ENCODE data around the gene CD151.

Gene CD151

DNA sequence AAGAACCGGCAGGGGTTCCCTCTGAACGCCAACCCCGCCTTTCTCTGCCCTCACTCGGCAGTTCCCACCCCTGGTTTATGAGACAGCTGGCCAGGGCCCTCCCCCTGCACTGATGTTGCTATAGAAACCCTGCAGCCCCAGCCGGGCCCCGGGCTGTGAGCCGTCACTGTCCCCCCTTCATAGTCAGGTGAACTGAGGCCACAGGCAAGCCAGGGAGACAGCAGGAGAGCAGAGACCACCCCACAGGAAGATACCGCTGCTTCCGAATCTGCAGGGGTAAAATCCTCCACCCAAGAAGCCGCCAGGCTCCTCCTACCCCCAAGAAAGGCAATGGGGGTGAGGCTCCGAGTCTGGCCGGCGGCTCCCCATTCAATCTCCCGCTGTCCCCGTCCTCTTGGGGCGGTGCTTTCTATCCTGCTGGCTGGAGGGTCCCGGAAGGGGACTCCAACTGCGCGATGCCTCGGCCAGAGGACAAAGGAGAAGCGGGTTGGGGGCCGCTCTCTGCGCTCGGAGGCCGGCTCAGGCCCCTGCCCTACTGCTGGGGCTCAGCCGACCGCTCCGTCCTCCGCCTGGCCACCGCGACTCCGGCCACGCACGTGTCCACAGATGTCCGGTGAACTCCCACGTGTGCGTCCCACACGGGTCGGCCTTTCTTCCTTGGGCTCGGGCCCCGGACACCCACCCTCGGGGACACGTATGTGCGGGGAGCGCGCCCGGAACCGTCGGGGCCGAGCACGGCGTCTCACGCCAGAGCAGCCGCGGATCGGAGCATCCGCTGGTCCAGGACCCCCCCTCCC lies 35.3 kb upstream of the CD151 start:
- DNase-seq, result peak; percentile 81

DNA sequence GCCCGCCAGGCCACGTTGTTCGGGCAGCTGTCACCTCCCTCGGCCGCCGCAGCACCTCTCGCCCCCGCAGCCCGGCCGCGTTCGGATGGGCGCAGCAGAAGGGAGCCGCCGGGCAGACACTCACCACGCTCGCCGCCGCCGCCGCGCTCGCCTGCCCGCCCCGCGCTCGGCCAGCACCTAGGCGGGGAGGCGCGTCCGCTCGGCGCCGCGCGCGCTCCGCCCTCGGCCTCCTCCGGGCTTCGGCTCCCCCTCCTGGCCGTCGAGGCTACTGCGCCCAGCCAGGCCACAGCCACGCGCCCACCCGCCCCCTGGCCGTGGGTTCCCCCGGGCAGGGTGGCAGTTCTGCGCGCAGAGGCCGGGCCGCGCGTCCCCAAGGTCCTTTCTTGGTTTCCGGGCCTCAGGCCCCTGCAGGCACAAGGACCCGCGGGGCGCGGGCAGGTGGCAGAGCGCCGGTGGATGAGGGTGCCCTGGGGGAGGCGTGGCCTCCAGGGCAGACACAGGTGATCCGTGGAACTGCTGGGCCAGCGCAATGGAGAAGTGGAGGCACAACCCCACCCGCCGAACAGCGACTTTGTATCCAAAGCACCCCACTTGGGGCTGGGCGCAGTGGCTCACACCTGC lies 34.5 kb upstream of the CD151 start, which contains the start of gene SLC25A22:
Gene SLC25A22 (minus strand): TSS at position 189 of the 621 bp plus-strand sequence. CDS start 3,275 bp downstream, outside the sequence.
- peak; percentile 76 for DNase-seq

DNA sequence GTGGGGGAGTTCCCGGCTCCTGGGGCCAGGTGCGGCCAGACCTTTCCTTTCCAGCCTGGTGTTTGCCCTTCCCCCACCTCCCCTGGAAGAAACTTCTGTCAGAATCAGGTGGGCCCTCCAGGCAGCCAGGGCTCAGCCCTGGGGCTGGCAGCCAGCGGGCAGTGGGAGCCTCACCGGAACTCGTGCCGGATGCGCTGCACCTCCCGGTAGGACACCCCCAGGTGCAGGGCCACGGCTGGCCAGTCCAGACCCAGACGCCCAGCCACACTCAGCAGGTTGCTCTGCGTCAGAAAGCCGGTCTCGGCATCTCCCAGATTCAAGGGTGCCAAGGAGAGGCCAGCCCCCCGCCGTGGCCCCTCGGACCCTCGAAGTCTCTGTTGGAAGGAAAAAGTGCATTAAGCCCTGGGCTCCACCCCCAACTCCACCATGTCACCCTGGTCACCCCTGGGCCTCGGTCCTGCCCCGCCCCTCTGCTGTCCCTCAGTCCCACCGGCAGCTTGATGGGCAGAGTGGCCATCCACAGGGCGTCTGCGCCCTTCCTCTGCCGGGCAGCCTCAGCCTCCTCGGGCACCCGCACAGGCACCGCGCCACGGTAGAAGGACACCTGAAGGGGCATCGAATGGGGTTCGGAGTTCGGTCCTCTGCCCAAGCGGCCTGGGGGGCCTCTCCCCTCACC lies 33.0 kb upstream of the CD151 start:
- DNase-seq, result no peak

DNA sequence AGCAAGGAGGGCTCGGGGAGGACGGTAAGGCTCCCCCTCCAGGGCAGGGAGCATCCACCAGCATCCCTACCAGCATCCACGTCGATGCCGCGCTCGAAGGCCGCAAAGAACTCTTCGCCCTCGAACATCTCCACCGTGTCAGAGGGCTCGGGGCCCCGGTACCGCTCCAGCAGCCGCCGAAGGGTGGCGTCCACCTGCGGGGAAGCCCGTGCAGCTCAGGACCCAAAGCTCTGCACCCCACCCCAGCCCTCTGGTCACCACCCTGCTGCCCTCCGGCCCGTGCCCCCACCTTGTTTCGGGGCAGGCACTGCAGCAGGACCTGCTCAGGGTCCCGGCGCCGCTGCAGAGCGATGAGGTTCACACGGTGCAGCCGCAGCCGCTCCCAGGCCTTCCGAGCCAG lies 32.3 kb upstream of the CD151 start:
- DNase-seq, result no peak

DNA sequence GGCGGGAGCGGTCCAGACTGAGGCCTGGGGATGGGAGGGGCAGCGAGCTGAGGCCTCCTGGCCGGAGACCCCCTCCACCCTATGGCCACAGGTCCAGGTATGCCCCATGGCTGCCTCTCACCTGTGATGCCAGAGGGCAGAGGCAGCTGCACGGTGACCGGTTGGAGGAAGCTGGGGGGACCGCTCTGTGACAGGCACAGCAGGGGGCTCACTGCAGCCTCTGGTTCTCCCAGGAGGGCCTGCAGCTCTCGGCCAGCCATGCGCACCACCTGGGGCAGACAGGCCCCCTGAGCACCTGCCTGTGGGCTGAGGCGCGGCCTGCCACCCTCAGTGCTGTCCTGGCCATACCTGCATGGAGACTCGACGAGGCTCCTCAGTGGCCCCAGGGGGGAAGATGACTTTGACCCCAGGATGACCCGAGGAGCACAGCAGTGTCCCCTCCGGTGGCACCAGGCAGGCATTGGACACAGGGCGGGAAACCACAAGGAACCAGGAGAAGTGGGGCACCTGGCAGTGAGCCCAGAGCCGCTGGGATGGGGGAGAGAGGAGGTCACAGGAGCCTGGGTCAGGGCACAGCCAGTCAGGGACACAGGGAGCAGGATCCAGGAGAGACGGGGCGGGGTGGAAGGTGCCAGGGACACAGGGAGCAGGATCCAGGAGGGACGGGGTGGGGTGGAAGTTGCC lies 31.5 kb upstream of the CD151 start:
- DNase-seq, result no peak

DNA sequence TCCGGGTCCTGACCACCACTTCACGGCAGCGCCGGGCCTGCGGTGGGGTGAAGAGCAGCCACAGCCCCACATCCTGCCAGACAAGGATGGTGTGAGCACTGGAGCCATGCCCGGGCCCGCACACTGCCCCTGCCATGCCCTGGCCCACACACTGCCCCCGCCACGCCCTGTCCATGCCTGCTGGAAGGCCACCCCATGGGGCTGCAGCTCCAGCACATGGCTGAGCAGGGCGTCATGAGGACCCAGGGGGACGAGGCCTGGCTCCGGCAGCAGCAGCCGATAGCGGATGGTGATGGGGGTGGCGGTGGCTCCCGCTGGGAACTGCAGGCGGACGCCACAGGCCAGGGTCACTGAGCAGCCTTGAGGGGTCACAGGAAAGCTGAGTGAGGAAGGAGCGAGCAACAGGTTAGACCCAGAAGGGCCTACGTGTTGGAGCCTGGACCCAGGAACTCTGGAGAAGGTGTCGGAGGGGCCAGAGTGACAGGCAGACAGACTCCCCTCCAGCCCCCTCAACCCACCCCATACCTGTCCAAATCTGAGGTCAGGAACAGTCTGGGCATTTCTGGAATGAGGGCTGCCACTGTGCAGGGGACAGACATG lies 30.6 kb upstream of the CD151 start:
- DNase-seq, result no peak

DNA sequence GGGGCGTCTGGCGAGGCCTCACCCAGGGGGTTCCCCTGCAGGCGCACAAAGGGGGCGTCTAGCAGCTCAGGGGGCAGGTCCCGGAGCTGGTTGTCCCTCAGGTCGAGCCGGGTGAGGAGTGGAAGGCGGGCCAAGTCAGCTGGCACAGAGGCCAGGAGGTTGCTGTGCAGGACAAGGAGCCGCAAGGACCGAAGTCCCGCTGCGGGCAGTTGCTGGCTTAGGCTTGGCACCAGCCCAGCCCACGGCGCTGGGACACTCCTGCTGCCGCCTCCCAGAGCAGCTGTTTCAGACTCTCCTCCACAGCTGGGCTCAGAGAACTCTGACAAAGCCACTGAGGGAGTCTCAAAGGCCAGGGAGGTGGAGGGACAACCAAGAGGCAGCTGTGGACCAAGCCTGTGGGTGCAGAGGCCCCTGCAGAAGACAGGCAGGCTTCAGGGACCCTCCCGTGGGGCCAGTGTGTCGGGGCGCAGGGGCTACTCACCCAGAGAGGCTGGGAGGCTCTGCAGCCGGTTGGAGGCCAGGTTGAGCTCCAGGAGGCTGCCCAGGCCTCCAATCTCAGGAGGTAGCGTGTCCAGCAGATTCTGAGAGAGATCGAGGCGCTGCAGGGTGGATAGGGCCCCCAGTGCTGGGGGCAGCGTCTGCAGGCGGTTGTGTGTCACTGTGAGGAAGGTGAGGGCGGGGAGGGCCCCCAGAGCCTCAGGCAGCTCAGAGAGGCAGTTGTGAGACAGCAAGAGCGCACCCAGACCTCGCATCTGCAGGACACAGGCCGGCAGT lies 29.9 kb upstream of the CD151 start:
- no peak for DNase-seq

DNA sequence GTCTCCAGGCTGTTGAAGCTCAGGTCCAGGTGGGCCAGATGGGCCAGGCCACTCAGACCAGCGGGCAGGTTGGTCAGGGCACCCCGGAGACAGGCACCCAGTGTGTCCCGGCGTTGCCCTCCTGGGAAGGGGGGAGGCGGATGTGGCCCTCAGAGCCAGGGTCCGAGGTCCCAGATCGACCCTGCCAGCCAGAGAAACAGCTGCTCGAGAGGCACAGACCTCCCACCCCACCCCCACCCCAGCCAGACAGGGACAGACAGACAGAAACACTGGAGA lies 29.3 kb upstream of the CD151 start:
- no peak for DNase-seq

DNA sequence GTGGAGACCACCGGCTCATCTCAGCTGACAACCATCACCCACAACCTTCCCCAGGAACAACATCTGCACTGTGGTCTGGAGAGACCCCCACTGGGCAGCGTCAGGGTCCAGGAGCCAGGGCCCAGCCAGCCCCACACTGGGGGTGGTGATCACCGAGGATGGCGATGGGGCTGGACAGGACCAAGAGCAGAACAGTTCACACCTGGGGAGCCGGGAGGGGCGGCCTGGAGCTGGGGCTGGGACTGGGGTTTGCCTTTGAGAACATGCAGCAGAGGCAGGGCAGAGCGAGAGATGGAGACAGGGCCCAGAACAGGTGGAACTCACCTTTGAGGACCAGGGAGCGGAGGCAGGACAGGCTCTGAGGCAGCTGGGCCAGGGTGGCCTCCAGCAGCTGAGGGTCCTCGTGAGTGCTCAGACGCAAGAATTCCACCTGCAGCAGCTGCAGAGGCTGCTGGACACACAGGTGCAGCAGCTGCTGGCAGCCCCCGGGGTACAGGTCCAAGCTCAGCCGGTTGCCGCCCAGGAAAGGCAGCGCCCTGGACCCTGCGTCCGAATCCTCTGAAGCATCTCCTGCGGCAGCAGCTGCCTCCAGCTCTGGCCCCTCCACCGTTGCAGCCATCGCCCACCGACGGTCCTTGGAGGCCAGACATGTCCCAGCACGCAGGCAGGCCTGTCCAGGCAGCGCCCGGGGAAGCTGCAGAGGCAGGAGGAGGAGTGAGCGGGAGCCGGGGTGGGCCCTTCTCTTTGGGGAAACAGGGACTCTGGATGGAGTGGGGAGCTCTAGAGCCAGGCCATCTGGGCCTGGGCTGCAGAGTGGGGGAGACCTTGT lies 28.8 kb upstream of the CD151 start:
- DNase-seq, result no peak

DNA sequence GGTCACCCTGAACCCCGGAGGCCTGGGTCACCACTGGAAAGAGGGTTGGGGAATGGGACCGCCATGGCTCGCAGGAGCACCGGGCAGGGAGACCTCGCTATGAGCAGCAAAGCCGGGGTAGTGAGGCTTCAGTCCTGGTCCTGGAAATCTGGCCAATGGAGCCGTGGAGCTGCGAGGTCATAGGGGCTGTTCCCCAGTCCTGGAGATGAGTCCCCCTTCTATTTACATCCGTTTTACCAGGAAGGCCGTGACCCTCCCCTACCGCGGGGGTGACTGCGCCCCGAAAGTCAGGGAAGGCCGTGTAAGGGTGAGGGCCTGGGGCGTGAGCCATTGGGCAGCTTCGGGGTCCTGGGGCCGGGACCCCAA lies 28.2 kb upstream of the CD151 start:
- DNase-seq, result no peak

DNA sequence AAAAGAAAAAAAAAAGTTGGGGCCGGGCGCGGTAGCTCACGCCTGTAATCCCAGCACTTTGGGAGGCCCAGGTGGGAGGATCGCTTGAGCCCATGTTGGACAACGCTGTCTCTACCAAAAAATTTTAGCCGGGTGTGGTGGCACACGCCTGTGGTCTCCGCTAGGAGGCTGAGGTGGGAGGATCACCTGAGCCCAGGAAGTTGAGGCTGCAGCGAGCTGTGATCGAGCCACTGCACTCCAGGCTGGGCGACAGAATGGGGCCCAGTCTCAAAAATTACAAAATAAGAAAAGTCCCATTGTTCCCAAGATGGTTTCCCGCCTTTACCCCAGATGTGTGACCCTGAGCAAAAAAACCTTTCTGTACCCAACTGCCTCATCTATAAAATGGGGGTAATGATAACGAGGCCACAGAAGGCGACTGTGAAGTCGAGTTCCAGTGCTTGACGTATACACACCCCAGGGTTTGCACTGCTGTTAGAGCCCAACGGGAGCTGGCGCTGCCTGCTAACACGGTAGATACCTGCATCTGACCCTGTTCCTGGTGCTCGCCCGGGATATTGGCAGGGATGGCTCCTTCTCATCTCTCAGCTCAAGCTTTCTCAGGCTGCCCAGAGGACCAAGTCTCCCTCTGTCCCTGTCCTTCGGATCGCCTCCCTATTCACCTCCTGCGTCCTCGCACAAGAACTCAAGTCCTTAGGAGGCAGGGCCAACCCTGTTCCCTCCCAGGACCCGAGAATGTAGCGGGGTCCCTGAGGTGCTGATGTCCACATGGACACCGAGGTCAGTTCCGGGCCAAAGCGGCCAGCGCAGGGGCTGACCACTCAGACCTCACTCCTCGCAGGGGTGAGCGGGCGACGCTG lies 24.1 kb upstream of the CD151 start:
- no peak for DNase-seq

DNA sequence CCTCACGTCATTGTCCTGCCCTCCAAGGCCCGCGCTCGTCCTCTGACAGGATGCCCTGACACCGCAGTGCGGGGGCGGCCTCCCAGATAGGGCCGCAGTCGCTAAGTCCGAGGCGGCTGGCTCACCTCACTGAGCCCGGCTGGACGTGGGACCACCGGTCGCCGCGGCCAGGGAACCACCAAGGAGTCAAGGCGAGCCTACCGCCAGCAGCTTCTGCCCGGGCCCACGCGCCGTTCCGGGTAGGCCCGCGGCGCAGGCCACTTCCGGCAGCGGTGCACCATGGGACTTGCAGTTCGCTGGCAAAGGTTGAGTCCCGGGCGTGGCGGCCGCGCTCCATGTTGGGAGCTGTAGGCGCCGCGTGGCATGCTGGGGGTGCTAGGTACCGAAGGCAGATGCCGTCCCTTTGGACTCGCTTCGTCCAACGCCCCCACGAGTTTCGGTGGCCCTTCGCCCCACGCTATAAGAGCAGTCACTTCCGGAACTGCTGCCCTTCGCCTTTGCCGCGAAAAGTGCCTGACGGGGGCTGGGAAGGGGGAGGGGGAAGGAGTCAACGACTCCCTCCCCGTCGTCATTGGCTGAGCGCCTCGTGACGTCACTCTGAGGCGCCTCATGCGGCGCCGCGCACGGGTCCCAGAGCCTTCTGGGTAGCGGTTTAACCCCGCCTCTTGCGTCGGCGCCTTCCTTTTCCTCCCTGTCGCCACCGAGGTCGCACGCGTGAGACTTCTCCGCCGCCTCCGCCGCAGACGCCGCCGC lies 23.3 kb upstream of the CD151 start, which contains the start of gene RPLP2:
Gene RPLP2 (plus strand): TSS at position 681 of the 753 bp plus-strand sequence. CDS start 268 bp downstream, outside the sequence.
- peak; percentile 97 for DNase-seq

DNA sequence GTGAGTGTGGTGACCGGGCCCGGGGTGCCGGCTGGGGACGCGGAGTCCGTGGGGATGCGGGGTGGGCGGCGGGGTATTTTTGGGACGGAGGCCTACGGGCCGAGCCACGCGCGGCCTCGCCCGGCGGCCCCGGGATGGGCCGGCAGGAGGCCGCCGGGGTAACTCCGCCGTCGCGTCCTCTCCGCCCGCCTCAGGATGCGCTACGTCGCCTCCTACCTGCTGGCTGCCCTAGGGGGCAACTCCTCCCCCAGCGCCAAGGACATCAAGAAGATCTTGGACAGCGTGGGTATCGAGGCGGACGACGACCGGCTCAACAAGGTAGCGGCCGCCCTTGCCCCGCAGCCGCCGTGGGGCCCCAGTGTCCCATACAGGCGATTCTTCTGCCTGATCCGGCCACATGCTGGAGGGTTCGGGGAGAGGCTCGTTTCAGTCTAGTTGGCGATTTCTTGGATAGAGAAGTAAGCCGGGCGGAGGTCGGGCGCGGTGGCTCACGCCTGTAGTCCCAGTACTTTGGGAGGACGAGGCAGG lies 22.6 kb upstream of the CD151 start:
- DNase-seq, result no peak

DNA sequence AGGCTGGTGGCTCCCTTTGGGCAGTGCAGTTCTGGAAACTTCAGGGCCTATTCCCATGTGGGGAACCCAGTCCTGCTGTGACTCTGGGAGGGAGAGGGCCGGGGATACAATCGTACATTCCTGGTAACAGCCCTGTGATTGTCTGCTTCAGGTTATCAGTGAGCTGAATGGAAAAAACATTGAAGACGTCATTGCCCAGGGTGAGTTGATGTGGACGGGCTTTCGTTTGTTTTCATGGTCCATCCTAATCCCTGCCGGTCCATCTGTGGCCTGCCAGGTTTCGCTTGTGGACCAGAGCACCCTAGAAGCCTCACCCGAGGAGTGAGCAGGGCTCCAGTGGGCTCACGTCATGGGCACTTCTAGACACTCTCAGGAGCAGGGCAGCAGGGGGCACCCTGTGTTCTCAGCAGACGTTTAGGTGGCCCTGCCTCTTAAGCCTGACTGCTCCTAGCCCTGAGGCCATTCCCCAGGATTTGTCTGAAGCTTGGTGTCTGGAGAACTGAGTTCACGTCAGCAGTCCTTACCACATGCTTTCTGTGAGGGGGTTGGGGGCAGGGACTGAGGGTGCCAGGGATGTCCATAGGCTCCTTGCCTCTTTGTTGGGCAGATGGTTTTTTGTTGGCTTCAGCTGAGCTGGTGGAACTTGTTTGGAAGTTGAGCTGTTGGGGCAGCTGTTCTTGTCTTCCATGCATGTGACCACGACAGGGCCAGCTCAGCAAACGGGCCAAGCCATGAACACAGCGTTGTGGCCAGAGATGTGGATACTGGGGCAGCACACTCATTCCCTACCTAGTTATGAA lies 21.1 kb upstream of the CD151 start:
- DNase-seq, result no peak

DNA sequence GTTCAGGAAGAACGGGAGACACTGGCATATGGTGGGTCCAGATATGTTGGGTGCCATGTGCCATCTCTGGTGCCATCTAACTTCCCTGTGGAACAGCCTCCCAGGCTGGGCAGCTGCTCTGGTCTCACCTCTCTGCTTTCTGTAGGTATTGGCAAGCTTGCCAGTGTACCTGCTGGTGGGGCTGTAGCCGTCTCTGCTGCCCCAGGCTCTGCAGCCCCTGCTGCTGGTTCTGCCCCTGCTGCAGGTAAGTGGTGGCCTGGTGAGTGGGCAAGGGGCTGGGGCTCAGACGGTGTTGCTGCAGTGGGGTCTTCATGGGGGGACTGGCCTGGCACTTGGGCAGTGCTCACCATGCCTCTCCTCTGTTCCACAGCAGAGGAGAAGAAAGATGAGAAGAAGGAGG lies 20.4 kb upstream of the CD151 start:
- DNase-seq, result no peak

DNA sequence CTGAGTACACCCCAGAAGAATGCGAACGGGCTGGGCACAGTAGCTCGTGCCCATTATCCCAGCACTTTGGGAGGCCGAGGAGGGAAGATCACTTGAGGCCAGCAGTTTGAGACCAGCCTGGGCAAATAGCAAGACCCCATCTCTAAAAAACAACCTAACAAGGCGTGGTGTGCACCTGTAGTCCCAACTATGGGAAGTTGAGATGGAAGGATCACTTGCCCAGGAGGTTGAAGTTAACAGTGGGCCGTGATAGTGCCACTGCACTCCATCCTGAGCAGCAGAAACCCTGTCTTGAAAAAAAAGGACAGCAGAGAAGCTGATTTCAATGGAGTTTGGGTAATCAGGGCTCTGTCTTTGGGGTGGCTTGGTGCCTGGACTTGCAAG lies 19.7 kb upstream of the CD151 start:
- DNase-seq, result no peak

DNA sequence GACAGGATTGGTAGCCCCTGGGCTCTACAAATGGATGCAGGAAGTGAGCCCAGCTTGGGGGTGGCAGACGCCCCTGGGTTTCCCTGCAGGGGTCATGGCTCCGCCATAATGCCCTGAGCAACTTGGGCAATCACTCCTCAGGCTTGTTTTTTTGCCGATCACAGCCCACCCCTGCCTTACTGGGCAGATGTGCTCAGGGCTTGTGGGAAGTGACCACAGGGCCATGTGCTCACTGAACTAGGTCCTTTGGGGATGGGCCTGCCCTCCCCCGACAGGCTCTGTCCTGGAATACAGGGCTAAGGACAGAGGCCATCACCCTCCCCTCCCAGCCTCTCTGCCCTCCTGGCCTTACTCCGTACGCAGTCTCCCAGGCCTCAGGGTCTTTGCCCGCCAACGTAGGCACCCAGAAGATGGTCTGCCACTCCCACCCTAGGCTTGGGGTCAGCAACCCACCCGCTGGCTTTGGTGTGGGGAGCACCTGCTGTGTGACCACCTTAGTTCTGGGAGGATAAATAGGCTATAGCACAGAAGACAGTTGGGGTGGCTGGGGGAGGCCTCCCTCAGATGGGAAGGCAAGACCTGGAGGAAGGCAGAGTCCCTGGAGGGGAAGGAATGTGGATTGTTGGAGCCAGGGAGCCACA lies 19.2 kb upstream of the CD151 start:
- DNase-seq, result no peak

All from fibroblast of skin of abdomen (primary cell).